B cell (primary cell): ENCODE results near the gene RXYLT1. TPM values are rescaled to one million over a fixed set of nuclear protein-coding genes. Genes with fewer than 3 reads are reported as not detected.
A peak's percentile ranks its signal among the peaks of the same experiment; 100 is the strongest.

ENCODE experiments used
- ATAC-seq: fragments of 200-7000 bp; cut with Tn5 transposase; one replicate; pipeline ENCODE4 v1.10.0; 2021; ENCODE audit warnings: low read depth, mild to moderate bottlenecking, moderate number of reproducible peaks, moderate library complexity
- CTCF ChIA-PET: fragments of 350-600 bp; sonication (Branson Sonifier 250); formaldehyde crosslinking; loops from one replicate; lab custom pipeline; 2021; ENCODE audit warnings: antibody characterized with exemption, inconsistent platforms; lab: Charles Lee
- POLR2A ChIA-PET: fragments of 350-600 bp; sonication (Branson Sonifier 250); formaldehyde crosslinking; loops from one replicate; lab custom pipeline; 2021; ENCODE audit warnings: antibody characterized with exemption; lab: Charles Lee
- DNase-seq: peaks from one replicate; pipeline ENCODE4 v3.0.0; 2013
- H2AFZ ChIP-seq: 2 replicates; pipeline ENCODE4 v1.6.1; 2012; ENCODE audit warnings: mild to moderate bottlenecking, low read depth, low read length; ENCODE audit not compliant: insufficient read depth, poor library complexity, severe bottlenecking
- H3K27ac ChIP-seq, 2 donors: 1 replicate in 1 of 2; 2 replicates in 1 of 2; pipeline ENCODE4 v1.5.1; 2012 to 2013; ENCODE audit warnings: low read length in 2 of 2, mild to moderate bottlenecking in 2 of 2, moderate library complexity in 1 of 2
- H3K27me3 ChIP-seq, 4 experiments: fragments of 200-600 bp in 1 of 4; sonication (generic) in 1 of 4; replicated peaks in 1 of 4; 1 replicate in 2 of 4; 2 replicates in 2 of 4; pipeline versions ENCODE4 v1.6.1 to v1.7.0; 2013 to 2016; ENCODE audit warnings: low read length in 3 of 4, mild to moderate bottlenecking in 2 of 4, mixed read lengths in 1 of 4, moderate library complexity in 1 of 4; ENCODE audit not compliant: insufficient read depth in 4 of 4, control insufficient read depth in 3 of 4; ENCODE audit errors: control extremely low read depth in 1 of 4
- H3K36me3 ChIP-seq, 2 experiments: replicated peaks in 1 of 2; 1 replicate in 1 of 2; 2 replicates in 1 of 2; pipeline versions ENCODE4 v1.6.1 to v1.7.1; 2013; ENCODE audit warnings: low read length in 1 of 2; ENCODE audit not compliant: insufficient read depth in 2 of 2, control insufficient read depth in 1 of 2; ENCODE audit errors: control extremely low read depth in 1 of 2, extremely low read depth in 1 of 2
- H3K4me1 ChIP-seq, 2 donors: fragments of 200-600 bp in 1 of 2; sonication (generic) in 1 of 2; 1 replicate in 1 of 2; 2 replicates in 1 of 2; pipeline versions ENCODE4 v1.5.1 to v1.6.1; 2013 to 2017; ENCODE audit warnings: low read length in 2 of 2; ENCODE audit not compliant: control insufficient read depth in 2 of 2, insufficient read depth in 2 of 2
- H3K4me2 ChIP-seq: replicated peaks from 2 replicates; pipeline ENCODE3; 2012; ENCODE audit warnings: mild to moderate bottlenecking, low read depth, low read length; ENCODE audit not compliant: poor library complexity, severe bottlenecking
- H3K4me3 ChIP-seq, 5 experiments: fragments of 200-600 bp in 1 of 5; sonication (generic) in 1 of 5; 1 replicate in 3 of 5; 2 replicates in 2 of 5; pipeline versions ENCODE4 v1.5.1 to v1.7.0; 2011 to 2016; ENCODE audit warnings: low read length in 4 of 5, mild to moderate bottlenecking in 4 of 5, low read depth in 2 of 5, control low read depth in 1 of 5, moderate library complexity in 1 of 5; ENCODE audit not compliant: insufficient read depth in 1 of 5; ENCODE audit errors: control extremely low read depth in 1 of 5, extremely low read depth in 1 of 5
- H3K79me2 ChIP-seq: fragments of 200-600 bp; sonication (generic); one replicate; pipeline ENCODE4 v1.6.0; 2016; ENCODE audit warnings: low read length; ENCODE audit not compliant: control insufficient read depth, insufficient read depth
- H3K9ac ChIP-seq: fragments of 200-600 bp; sonication (generic); 2 replicates; pipeline ENCODE4 v1.6.1; 2017; ENCODE audit warnings: mild to moderate bottlenecking, low read length, moderate library complexity
- H3K9me3 ChIP-seq, 3 donors: one replicate each; pipeline versions ENCODE4 v1.6.1 to v1.7.1; 2013; ENCODE audit warnings: low read length in 2 of 3; ENCODE audit not compliant: control insufficient read depth in 2 of 3, insufficient read depth in 1 of 3; ENCODE audit errors: control extremely low read depth in 1 of 3
- H4K20me1 ChIP-seq: 2 replicates; pipeline ENCODE4 v1.6.0; 2012; ENCODE audit warnings: mild to moderate bottlenecking, low read length; ENCODE audit not compliant: insufficient read depth, control insufficient read depth, poor library complexity, severe bottlenecking
- H3K27ac Mint-ChIP-seq: one replicate; pipeline ENCODE4 v1.8.0; 2021; ENCODE audit warnings: mixed read lengths
- H3K27me3 Mint-ChIP-seq: one replicate; pipeline ENCODE4 v1.8.0; 2021; ENCODE audit warnings: mixed read lengths
- H3K4me1 Mint-ChIP-seq: one replicate; pipeline ENCODE4 v1.8.0; 2021; ENCODE audit warnings: mixed read lengths
- H3K4me3 Mint-ChIP-seq: one replicate; pipeline ENCODE4 v1.8.0; 2021; ENCODE audit warnings: mixed read lengths
- H3K9me3 Mint-ChIP-seq: one replicate; pipeline ENCODE4 v1.8.0; 2022; ENCODE audit warnings: mixed read lengths; ENCODE audit not compliant: insufficient read depth
- EZH2 ChIP-seq: IDR thresholded peaks from 2 replicates; pipeline ENCODE4 v1.6.1; 2012; ENCODE audit warnings: borderline replicate concordance, low read depth, mild to moderate bottlenecking, moderate library complexity, low read length; ENCODE audit not compliant: insufficient read depth, poor library complexity, severe bottlenecking
- WGBS: methylation state at CpG from one replicate; pipeline ENCODE4 v1.1.5; 2013; ENCODE audit warnings: missing lambda C conversion rate; ENCODE audit not compliant: insufficient coverage; 5-methylcytosine and 5-hydroxymethylcytosine counted together
- intact Hi-C: fragments of 100-400 bp; cut with micrococcal nuclease; formaldehyde crosslinking; loops from one replicate; pipeline ENCODE4 v1.10.0; 2022
- polyA plus RNA-seq: library from polyadenylated mRNA; depleted of rRNA; stranded (reverse); fragments of >200 nt; gene quantifications from 2 replicates; pipeline ENCODE4 v1.2.3, GENCODE V29; 2012
- total RNA-seq, 2 donors: library from RNA; stranded (reverse); fragments of 120-200 nt in 1 of 2; gene quantifications; 1 replicate in 1 of 2; 2 replicates in 1 of 2; pipeline versions ENCODE4 v1.2.3 to v1.2.4, GENCODE V29; 2013 to 2022
- TF ChIP-seq, protein P1 (sequence below): fragments of 200-600 bp; IDR thresholded peaks from one replicate; pipeline ENCODE4 v1.8.0; 2022; ENCODE audit warnings: antibody characterized with exemption, mild to moderate bottlenecking

Gene RXYLT1
- total and polyA plus RNA-seq, 2 donors (not counting 1 experiment from before 2014, with no cell fraction given): 9.4 to 16.5 TPM

DNA sequence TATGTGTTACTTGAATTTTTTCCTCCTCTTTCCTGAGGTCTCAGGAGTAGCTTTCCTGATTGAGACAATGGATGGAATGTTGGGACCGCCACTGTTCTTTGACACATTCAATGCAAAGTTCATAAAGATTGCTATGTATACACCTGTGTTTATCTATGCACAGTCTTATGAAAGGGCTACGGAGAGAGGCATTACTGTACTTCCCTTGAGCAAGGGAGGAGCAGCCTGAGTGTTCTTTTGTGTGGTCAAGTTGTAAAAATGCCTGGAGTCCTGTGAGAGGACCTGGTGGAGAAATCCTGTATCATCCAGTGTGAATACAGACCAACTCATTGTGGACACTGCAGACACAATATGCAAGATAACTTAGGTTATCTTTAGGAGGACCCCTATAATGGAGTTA is 66.0 kb downstream of the RXYLT1 start:
- peak overlapping the region; percentile 40 for H3K4me3 Mint-ChIP-seq
- ChIA-PET CTCF (interaction anchor here (1.3 kb wide), 1 partner anchor 9 kb away, joined by 3 read pairs; no protein-coding TSS in a partner anchor), POLR2A (no interaction called here)
- no peak overlapping the region for H3K4me3 ChIP-seq
- no peaks in the 10 kb centered on the region for H3K79me2 ChIP-seq
- no peaks in the 10 kb centered on the region for H3K9me3 Mint-ChIP-seq
- H3K27me3 Mint-ChIP-seq: peaks cover 27% of the 10 kb centered on the region
- peaks cover 11% of the 10 kb centered on the region for H3K4me1 Mint-ChIP-seq
- H3K27ac ChIP-seq: no peak overlapping the region
- no peak overlapping the region for H2AFZ ChIP-seq
- ATAC-seq (no peak), DNase-seq (no peak)
- H3K36me3 ChIP-seq: no peaks in the 10 kb centered on the region
- no peak overlapping the region for H3K27ac Mint-ChIP-seq
- H4K20me1 ChIP-seq: no peaks in the 10 kb centered on the region
- no peak overlapping the region for H3K4me2 ChIP-seq
- peaks cover 0 to 17% (median 12%) of the 10 kb centered on the region in 4 experiments for H3K27me3 ChIP-seq
- TF ChIP-seq EZH2: no peak
- TF ChIP-seq, protein P1, sequence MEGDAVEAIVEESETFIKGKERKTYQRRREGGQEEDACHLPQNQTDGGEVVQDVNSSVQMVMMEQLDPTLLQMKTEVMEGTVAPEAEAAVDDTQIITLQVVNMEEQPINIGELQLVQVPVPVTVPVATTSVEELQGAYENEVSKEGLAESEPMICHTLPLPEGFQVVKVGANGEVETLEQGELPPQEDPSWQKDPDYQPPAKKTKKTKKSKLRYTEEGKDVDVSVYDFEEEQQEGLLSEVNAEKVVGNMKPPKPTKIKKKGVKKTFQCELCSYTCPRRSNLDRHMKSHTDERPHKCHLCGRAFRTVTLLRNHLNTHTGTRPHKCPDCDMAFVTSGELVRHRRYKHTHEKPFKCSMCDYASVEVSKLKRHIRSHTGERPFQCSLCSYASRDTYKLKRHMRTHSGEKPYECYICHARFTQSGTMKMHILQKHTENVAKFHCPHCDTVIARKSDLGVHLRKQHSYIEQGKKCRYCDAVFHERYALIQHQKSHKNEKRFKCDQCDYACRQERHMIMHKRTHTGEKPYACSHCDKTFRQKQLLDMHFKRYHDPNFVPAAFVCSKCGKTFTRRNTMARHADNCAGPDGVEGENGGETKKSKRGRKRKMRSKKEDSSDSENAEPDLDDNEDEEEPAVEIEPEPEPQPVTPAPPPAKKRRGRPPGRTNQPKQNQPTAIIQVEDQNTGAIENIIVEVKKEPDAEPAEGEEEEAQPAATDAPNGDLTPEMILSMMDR: no peak
- peaks cover 8 to 13% of the 10 kb centered on the region in 2 donors for H3K4me1 ChIP-seq
- 71% methylated on average over 1 of the region's 2 CpGs for WGBS
- intact Hi-C loops: loop anchor here (2.0 to 10.0 kb wide), 2 partner anchors 67 to 559 kb away; partner anchors contain the start of genes RXYLT1 and XPOT
- H3K9me3 ChIP-seq: peaks cover 0 to 5% (median 0%) of the 10 kb centered on the region in 3 donors
- no peak overlapping the region for H3K9ac ChIP-seq

DNA sequence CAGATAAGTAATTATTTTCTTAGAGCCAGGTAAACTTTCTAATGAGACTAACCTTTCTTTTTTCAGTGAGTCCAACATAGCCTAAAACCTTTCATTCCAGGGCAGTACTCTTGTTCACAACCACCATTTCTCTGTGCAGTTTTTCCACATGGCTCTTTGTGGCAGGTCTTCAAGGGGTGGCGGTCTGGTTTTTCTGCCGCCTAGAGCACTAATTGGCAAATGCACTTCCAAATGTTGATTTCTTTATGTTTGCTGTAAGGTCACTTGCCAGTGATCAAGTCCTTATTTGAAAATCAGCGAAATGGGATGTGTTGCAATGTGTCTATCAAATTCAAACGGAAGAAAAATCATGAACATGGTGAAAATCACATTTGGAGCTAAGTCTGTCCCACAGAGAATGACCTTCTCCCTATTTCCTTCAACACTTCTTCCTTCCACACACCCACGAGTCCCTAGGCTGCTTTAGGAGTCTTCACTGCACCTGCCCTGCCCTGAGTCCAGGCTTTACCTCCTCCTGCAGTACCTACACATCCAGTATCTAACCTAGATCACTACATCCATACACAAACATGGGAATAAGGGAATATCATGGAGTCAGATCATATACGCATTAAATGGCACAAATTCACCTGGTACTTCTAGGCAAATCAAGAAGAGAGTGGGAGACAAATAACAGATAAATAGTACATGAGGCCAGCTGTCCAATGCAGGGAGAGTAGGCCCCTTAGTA is 66.7 kb downstream of the RXYLT1 start:
- TF ChIP-seq EZH2: no peak
- Histone ChIP-seq H3K27ac (no peak overlapping the region), H3K27me3 (peaks cover 0 to 17% (median 12%) of the 10 kb centered on the region in 4 experiments), H3K4me2 (no peak overlapping the region), H3K9ac (no peak overlapping the region), H3K4me1 (peaks cover 8 to 13% of the 10 kb centered on the region in 2 donors), H3K36me3 (no peaks in the 10 kb centered on the region), H2AFZ (no peak overlapping the region), H3K9me3 (peaks cover 0 to 5% (median 0%) of the 10 kb centered on the region in 3 donors), H4K20me1 (no peaks in the 10 kb centered on the region), H3K79me2 (no peaks in the 10 kb centered on the region), H3K4me3 (no peak overlapping the region)
- ChIA-PET POLR2A (no interaction called here), CTCF (no interaction called here)
- H3K27ac Mint-ChIP-seq: no peak overlapping the region
- no peak overlapping the region for H3K4me3 Mint-ChIP-seq
- peaks cover 27% of the 10 kb centered on the region for H3K27me3 Mint-ChIP-seq
- no peaks in the 10 kb centered on the region for H3K9me3 Mint-ChIP-seq
- no peak for DNase-seq
- no peak for ATAC-seq
- WGBS: 90% methylated on average over 6 of the region's 6 CpGs
- H3K4me1 Mint-ChIP-seq: peaks cover 11% of the 10 kb centered on the region
- intact Hi-C loops: loop anchor here (10.0 kb wide), 1 partner anchor 558 kb away; the partner anchor contains the start of gene XPOT
